GM23338 (cell line): ENCODE data around the gene MRGPRG. TPM values are rescaled to one million over a fixed set of nuclear protein-coding genes. Genes with fewer than 3 reads are reported as not detected.

ENCODE experiments used
- ATAC-seq: fragments of 200-7000 bp; cut with Tn5 transposase; 3 replicates; pipeline ENCODE4 v1.9.1; 2020
- DNase-seq: peaks from one replicate; pipeline ENCODE4 v3.0.0-alpha.2; 2015; ENCODE audit warnings: low spot score
- H2AFZ ChIP-seq: fragments of 200-600 bp; sonication (generic); 2 replicates; pipeline ENCODE4 v1.8.0; 2016; ENCODE audit warnings: antibody characterized with exemption, mild to moderate bottlenecking, moderate library complexity
- H3F3A ChIP-seq: fragments of 200-600 bp; sonication (generic); replicated peaks from 2 replicates; pipeline ENCODE4 v1.8.0; 2017; ENCODE audit warnings: antibody characterized with exemption, mixed run types, low read depth
- H3K27ac ChIP-seq: fragments of 200-600 bp; sonication (generic); 2 replicates; pipeline ENCODE4 v1.6.1; 2016; ENCODE audit warnings: low read depth
- H3K27me3 ChIP-seq: fragments of 200-600 bp; sonication (generic); 2 replicates; pipeline ENCODE4 v1.8.0; 2016; ENCODE audit warnings: mild to moderate bottlenecking, mixed run types, moderate library complexity; ENCODE audit not compliant: insufficient read depth
- H3K36me3 ChIP-seq: fragments of 200-600 bp; sonication (generic); 2 replicates; pipeline ENCODE4 v1.8.0; 2016; ENCODE audit warnings: mild to moderate bottlenecking; ENCODE audit not compliant: insufficient read depth
- H3K4me1 ChIP-seq: fragments of 200-600 bp; sonication (generic); 2 replicates; pipeline ENCODE4 v1.8.0; 2016; ENCODE audit warnings: mild to moderate bottlenecking, moderate library complexity; ENCODE audit not compliant: insufficient read depth
- H3K4me2 ChIP-seq: fragments of 200-600 bp; sonication (generic); 2 replicates; pipeline ENCODE4 v1.7.1; 2017; ENCODE audit warnings: mixed run types
- H3K4me3 ChIP-seq: fragments of 200-600 bp; sonication (generic); 2 replicates; pipeline ENCODE4 v1.6.1; 2016; ENCODE audit warnings: mixed run types
- H3K79me2 ChIP-seq: fragments of 200-600 bp; sonication (generic); replicated peaks from 2 replicates; pipeline ENCODE4 v1.8.0; 2017; ENCODE audit warnings: mild to moderate bottlenecking; ENCODE audit not compliant: insufficient read depth
- H3K9me2 ChIP-seq: fragments of 200-600 bp; sonication (generic); 2 replicates; pipeline ENCODE4 v1.8.0; 2017; ENCODE audit not compliant: insufficient read depth
- H4K20me1 ChIP-seq: fragments of 200-600 bp; sonication (generic); replicated peaks from 2 replicates; pipeline ENCODE4 v1.8.0; 2017; ENCODE audit warnings: mild to moderate bottlenecking; ENCODE audit not compliant: insufficient read depth
- H3K27ac Mint-ChIP-seq: 2 replicates; pipeline ENCODE4 v1.8.0; 2020; ENCODE audit warnings: inconsistent platforms, mild to moderate bottlenecking, moderate library complexity, mixed read lengths
- H3K27me3 Mint-ChIP-seq: 3 replicates; pipeline ENCODE4 v1.8.0; 2022; ENCODE audit warnings: low read depth, mild to moderate bottlenecking, moderate library complexity, mixed read lengths, inconsistent platforms; ENCODE audit not compliant: insufficient read depth, poor library complexity
- H3K36me3 Mint-ChIP-seq: 3 replicates; pipeline ENCODE4 v1.8.0; 2021; ENCODE audit warnings: low read depth, mild to moderate bottlenecking, inconsistent platforms, moderate library complexity, mixed read lengths
- H3K4me1 Mint-ChIP-seq: 3 replicates; pipeline ENCODE4 v1.8.0; 2020; ENCODE audit warnings: mild to moderate bottlenecking, inconsistent platforms, mixed read lengths
- H3K4me3 Mint-ChIP-seq: 3 replicates; pipeline ENCODE4 v1.8.0; 2021; ENCODE audit warnings: moderate library complexity, mild to moderate bottlenecking, inconsistent platforms, mixed read lengths
- H3K9me3 Mint-ChIP-seq: 3 replicates; pipeline ENCODE4 v1.8.0; 2020; ENCODE audit warnings: moderate library complexity, mild to moderate bottlenecking, inconsistent platforms, mixed read lengths
- EZH2 ChIP-seq: fragments of 200-600 bp; sonication (generic); IDR thresholded peaks from one replicate; pipeline ENCODE4 v1.8.0; 2017; ENCODE audit warnings: antibody characterized with exemption, mild to moderate bottlenecking, low read depth; ENCODE audit not compliant: unreplicated experiment
- NANOG ChIP-seq: IDR thresholded peaks from 2 replicates; pipeline ENCODE4 v1.6.1; 2016; ENCODE audit warnings: antibody characterized with exemption, borderline replicate concordance
- POLR2AphosphoS5 ChIP-seq: IDR thresholded peaks from 2 replicates; pipeline ENCODE4 v1.6.1; 2016; ENCODE audit warnings: antibody characterized with exemption, low read depth
- ZNF114 ChIP-seq: fragments of 250-450 bp; sonication (Bioruptor Pico); IDR thresholded peaks from 2 replicates; pipeline ENCODE4 v1.5.0; 2020; ENCODE audit warnings: mild to moderate bottlenecking, moderate library complexity
- polyA plus RNA-seq: library from polyadenylated mRNA; unstranded; fragments of >200 nt; fragmentation: Nextera tagmentation; extraction: Ambion mirVana; gene quantifications from 2 replicates; pipeline ENCODE4 v1.2.1, GENCODE V29; 2016
- total RNA-seq: library from RNA; depleted of rRNA; stranded (reverse); fragments of >200 nt; shearing (Covaris generic); gene quantifications from 2 replicates; pipeline ENCODE4 v1.2.3, GENCODE V29; 2014
- TF ChIP-seq, protein P1 (sequence below): fragments of 250-450 bp; sonication (Bioruptor Pico); IDR thresholded peaks from 2 replicates; pipeline ENCODE4 v1.5.0; 2020; ENCODE audit warnings: mild to moderate bottlenecking, moderate library complexity
- TF ChIP-seq, protein P2 (sequence below): IDR thresholded peaks from 2 replicates; pipeline ENCODE4 v1.6.1; 2016; ENCODE audit warnings: antibody characterized with exemption
- TF ChIP-seq, protein P3 (sequence below): IDR thresholded peaks from one replicate; pipeline ENCODE4 v1.6.1; 2018; ENCODE audit warnings: antibody characterized with exemption; ENCODE audit not compliant: unreplicated experiment
- TF ChIP-seq, protein P4 (sequence below), 2 experiments: fragments of 200-600 bp in 1 of 2; sonication (generic) in 1 of 2; conservative IDR thresholded peaks; 2 replicates each; pipeline versions ENCODE4 v1.5.1 to v1.6.1; 2016 to 2017; ENCODE audit warnings: antibody characterized with exemption in 2 of 2, low read depth in 2 of 2, mild to moderate bottlenecking in 2 of 2, moderate library complexity in 1 of 2

The MRGPRG gene
- total and polyA plus RNA-seq, 2 experiments from 2014 or later: not detected

DNA sequence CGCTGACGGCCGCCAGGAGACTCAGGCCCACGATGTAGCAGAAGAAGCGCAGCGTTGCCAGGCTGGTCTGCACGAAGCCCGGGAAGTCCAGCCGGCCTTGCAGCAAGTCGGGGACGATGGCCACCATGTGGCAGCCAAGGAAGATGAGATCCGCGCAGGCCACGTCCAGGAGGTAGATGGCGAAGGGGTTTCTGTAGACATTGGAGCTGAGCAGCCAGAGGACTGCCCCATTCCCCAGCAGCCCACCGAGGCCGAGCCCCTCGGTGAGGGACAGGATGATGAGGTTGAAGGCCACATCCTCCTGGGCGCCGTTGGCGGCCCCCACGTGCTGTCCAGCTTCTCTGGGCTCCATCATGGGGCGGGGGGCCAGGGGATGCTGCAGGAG, 9.8 kb upstream of the MRGPRG start:
- H4K20me1 ChIP-seq: no peaks in the 10 kb centered on the region
- peaks cover 8% of the 10 kb centered on the region; the same call in 1 of the 2 replicates for H3K4me1 ChIP-seq
- DNase-seq: no peak
- H3F3A ChIP-seq: no peaks in the 10 kb centered on the region
- H3K4me3 ChIP-seq: no peak overlapping the region
- no peak for TF ChIP-seq NANOG
- TF ChIP-seq, protein P1, sequence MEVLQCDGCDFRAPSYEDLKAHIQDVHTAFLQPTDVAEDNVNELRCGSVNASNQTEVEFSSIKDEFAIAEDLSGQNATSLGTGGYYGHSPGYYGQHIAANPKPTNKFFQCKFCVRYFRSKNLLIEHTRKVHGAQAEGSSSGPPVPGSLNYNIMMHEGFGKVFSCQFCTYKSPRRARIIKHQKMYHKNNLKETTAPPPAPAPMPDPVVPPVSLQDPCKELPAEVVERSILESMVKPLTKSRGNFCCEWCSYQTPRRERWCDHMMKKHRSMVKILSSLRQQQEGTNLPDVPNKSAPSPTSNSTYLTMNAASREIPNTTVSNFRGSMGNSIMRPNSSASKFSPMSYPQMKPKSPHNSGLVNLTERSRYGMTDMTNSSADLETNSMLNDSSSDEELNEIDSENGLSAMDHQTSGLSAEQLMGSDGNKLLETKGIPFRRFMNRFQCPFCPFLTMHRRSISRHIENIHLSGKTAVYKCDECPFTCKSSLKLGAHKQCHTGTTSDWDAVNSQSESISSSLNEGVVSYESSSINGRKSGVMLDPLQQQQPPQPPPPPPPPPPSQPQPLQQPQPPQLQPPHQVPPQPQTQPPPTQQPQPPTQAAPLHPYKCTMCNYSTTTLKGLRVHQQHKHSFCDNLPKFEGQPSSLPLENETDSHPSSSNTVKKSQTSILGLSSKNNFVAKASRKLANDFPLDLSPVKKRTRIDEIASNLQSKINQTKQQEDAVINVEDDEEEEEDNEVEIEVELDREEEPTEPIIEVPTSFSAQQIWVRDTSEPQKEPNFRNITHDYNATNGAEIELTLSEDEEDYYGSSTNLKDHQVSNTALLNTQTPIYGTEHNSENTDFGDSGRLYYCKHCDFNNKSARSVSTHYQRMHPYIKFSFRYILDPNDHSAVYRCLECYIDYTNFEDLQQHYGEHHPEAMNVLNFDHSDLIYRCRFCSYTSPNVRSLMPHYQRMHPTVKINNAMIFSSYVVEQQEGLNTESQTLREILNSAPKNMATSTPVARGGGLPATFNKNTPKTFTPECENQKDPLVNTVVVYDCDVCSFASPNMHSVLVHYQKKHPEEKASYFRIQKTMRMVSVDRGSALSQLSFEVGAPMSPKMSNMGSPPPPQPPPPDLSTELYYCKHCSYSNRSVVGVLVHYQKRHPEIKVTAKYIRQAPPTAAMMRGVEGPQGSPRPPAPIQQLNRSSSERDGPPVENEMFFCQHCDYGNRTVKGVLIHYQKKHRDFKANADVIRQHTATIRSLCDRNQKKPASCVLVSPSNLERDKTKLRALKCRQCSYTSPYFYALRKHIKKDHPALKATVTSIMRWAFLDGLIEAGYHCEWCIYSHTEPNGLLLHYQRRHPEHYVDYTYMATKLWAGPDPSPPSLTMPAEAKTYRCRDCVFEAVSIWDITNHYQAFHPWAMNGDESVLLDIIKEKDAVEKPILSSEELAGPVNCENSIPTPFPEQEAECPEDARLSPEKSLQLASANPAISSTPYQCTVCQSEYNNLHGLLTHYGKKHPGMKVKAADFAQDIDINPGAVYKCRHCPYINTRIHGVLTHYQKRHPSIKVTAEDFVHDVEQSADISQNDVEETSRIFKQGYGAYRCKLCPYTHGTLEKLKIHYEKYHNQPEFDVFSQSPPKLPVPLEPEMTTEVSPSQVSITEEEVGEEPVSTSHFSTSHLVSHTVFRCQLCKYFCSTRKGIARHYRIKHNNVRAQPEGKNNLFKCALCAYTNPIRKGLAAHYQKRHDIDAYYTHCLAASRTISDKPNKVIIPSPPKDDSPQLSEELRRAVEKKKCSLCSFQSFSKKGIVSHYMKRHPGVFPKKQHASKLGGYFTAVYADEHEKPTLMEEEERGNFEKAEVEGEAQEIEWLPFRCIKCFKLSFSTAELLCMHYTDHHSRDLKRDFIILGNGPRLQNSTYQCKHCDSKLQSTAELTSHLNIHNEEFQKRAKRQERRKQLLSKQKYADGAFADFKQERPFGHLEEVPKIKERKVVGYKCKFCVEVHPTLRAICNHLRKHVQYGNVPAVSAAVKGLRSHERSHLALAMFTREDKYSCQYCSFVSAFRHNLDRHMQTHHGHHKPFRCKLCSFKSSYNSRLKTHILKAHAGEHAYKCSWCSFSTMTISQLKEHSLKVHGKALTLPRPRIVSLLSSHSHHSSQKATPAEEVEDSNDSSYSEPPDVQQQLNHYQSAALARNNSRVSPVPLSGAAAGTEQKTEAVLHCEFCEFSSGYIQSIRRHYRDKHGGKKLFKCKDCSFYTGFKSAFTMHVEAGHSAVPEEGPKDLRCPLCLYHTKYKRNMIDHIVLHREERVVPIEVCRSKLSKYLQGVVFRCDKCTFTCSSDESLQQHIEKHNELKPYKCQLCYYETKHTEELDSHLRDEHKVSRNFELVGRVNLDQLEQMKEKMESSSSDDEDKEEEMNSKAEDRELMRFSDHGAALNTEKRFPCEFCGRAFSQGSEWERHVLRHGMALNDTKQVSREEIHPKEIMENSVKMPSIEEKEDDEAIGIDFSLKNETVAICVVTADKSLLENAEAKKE (CRISPR knock-in tag): no peak
- TF ChIP-seq, protein P2, sequence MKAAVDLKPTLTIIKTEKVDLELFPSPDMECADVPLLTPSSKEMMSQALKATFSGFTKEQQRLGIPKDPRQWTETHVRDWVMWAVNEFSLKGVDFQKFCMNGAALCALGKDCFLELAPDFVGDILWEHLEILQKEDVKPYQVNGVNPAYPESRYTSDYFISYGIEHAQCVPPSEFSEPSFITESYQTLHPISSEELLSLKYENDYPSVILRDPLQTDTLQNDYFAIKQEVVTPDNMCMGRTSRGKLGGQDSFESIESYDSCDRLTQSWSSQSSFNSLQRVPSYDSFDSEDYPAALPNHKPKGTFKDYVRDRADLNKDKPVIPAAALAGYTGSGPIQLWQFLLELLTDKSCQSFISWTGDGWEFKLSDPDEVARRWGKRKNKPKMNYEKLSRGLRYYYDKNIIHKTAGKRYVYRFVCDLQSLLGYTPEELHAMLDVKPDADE: no peak
- TF ChIP-seq, protein P3, sequence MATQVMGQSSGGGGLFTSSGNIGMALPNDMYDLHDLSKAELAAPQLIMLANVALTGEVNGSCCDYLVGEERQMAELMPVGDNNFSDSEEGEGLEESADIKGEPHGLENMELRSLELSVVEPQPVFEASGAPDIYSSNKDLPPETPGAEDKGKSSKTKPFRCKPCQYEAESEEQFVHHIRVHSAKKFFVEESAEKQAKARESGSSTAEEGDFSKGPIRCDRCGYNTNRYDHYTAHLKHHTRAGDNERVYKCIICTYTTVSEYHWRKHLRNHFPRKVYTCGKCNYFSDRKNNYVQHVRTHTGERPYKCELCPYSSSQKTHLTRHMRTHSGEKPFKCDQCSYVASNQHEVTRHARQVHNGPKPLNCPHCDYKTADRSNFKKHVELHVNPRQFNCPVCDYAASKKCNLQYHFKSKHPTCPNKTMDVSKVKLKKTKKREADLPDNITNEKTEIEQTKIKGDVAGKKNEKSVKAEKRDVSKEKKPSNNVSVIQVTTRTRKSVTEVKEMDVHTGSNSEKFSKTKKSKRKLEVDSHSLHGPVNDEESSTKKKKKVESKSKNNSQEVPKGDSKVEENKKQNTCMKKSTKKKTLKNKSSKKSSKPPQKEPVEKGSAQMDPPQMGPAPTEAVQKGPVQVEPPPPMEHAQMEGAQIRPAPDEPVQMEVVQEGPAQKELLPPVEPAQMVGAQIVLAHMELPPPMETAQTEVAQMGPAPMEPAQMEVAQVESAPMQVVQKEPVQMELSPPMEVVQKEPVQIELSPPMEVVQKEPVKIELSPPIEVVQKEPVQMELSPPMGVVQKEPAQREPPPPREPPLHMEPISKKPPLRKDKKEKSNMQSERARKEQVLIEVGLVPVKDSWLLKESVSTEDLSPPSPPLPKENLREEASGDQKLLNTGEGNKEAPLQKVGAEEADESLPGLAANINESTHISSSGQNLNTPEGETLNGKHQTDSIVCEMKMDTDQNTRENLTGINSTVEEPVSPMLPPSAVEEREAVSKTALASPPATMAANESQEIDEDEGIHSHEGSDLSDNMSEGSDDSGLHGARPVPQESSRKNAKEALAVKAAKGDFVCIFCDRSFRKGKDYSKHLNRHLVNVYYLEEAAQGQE: no peak
- no peak for TF ChIP-seq POLR2AphosphoS5
- TF ChIP-seq, protein P4, sequence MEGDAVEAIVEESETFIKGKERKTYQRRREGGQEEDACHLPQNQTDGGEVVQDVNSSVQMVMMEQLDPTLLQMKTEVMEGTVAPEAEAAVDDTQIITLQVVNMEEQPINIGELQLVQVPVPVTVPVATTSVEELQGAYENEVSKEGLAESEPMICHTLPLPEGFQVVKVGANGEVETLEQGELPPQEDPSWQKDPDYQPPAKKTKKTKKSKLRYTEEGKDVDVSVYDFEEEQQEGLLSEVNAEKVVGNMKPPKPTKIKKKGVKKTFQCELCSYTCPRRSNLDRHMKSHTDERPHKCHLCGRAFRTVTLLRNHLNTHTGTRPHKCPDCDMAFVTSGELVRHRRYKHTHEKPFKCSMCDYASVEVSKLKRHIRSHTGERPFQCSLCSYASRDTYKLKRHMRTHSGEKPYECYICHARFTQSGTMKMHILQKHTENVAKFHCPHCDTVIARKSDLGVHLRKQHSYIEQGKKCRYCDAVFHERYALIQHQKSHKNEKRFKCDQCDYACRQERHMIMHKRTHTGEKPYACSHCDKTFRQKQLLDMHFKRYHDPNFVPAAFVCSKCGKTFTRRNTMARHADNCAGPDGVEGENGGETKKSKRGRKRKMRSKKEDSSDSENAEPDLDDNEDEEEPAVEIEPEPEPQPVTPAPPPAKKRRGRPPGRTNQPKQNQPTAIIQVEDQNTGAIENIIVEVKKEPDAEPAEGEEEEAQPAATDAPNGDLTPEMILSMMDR (conservative IDR thresholded peaks at IDR 0.05; ENCODE audit: low read depth in 2 of 2): no peak
- TF ChIP-seq EZH2: no peak
- no peak for TF ChIP-seq ZNF114
- H3K4me3 Mint-ChIP-seq: no peak overlapping the region
- no peaks in the 10 kb centered on the region for H3K27me3 ChIP-seq
- H3K4me2 ChIP-seq: no peak overlapping the region
- H3K36me3 Mint-ChIP-seq: no peaks in the 10 kb centered on the region
- no peak overlapping the region for H3K27ac ChIP-seq
- no peak overlapping the region for H3K27ac Mint-ChIP-seq
- no peaks in the 10 kb centered on the region for H3K79me2 ChIP-seq
- no peaks in the 10 kb centered on the region for H3K9me2 ChIP-seq
- H3K9me3 Mint-ChIP-seq: no peaks in the 10 kb centered on the region
- no peaks in the 10 kb centered on the region for H3K36me3 ChIP-seq
- H3K4me1 Mint-ChIP-seq: peaks cover 14% of the 10 kb centered on the region; the same call in 2 of the 3 replicates
- H2AFZ ChIP-seq: no peak overlapping the region
- H3K27me3 Mint-ChIP-seq: peaks cover 16% of the 10 kb centered on the region
- ATAC-seq: no peak
